Right ventricle myocardium inferior (tissue), 1 donor: Measurements from ENCODE around the gene DEFB131B. TPM values are rescaled to one million over a fixed set of nuclear protein-coding genes. Genes with fewer than 3 reads are reported as not detected.
"Not testable (repeated sequence)": the region's sequence is repeated elsewhere in the genome, so short reads cannot be mapped to it uniquely, and the experiment has no call there.

ENCODE experiments used
- ATAC-seq: fragments of 200-7000 bp; cut with Tn5 transposase; one replicate; pipeline ENCODE4 v1.9.1; 2020; ENCODE audit warnings: mild to moderate bottlenecking, moderate library complexity
- DNase-seq: peaks from one replicate; pipeline ENCODE4 v3.0.0; 2021; ENCODE audit errors: missing footprints
- intact Hi-C: fragments of 100-400 bp; cut with DNase I; formaldehyde crosslinking; loops from one replicate; pipeline ENCODE4 v1.11.0; 2022
- long read RNA-seq: library from polyadenylated mRNA; unstranded; transcript quantifications from one replicate; pipeline ENCODE4 v2.0.0, GENCODE V29; 2021
- total RNA-seq: library from RNA; stranded (reverse); fragmentation: NEBNext Ultra II Directional; extraction: Animal tissue kit (Norgen Biotek cat#: 25700); gene quantifications from one replicate; pipeline ENCODE4 v1.2.1, GENCODE V29; 2021
- donor health status: DM: no; HTN: yes; CAD: no; lungs with severe emphysema.

Gene DEFB131B, protein sequence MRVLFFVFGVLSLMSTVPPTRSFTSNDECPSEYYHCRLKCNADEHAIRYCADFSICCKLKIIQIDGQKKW
- total RNA-seq, result not detected
- long read RNA-seq, result 0 reads

DNA sequence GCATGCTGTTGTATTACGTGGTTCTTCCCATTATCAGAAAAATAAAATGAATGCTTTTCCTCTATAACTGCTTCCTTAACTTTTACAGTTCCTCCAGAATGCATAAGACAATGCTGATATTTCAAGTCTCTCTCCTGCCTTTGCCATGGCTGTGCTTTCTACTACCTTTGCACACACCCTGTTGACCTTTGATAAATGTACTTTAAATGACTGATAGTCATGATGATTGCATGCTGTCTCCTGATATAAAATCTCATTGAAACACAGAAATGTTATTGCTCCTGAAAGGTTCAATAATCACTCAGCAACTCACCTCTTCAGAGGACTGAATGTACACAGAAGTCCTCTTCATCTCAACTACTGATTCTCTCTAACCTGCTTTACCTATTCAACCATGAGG is at the start of gene DEFB131B:
TSS of gene DEFB131B (plus strand) at position 395 of the 400 bp plus-strand sequence. CDS start at position 395, 0 bp downstream.
- ATAC-seq, DNase-seq, intact Hi-C loops: not testable (repeated sequence)

DNA sequence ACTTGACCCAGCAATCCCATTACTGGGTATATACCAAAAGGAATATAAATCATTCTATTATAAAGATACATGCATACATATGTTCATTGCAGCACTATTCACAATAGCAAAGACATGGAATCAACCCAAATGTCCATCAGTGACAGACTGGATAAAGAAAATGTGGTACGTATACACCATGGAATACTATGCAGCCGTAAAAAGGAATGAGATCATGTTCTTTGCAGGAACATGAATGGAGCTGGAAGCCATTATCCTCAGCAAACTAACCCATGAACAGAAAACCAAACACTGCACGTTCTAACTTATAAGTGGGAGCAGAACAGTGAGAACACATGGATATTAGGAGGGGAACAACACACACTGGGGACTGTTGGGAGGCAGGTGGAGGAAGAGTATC is 49.0 kb upstream of the DEFB131B start:
- ATAC-seq, intact Hi-C loops: not testable (repeated sequence)

DNA sequence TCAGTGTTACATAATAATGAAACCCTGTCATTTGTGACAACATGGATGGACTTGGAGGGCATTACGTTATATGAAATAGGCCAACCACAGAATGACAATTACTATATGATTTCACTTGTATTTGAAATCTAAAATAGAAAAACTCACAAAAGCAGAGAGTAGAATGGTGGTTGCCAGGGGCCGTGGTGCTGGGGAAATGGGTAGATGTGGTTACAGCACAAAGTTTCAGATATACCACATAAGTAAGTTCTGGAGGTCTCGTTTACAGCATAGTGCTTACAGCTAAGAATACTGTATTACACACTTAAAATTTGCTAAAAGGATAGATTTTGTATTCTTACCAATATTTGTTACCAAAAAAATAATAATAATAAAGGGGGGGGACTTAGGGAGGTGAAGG is 48.6 kb upstream of the DEFB131B start:
- intact Hi-C loops, ATAC-seq, DNase-seq: not testable (repeated sequence)

More for the DNA sequence above, 49.0 kb upstream of the DEFB131B start:
- DNase-seq, result not testable (repeated sequence)

DNA sequence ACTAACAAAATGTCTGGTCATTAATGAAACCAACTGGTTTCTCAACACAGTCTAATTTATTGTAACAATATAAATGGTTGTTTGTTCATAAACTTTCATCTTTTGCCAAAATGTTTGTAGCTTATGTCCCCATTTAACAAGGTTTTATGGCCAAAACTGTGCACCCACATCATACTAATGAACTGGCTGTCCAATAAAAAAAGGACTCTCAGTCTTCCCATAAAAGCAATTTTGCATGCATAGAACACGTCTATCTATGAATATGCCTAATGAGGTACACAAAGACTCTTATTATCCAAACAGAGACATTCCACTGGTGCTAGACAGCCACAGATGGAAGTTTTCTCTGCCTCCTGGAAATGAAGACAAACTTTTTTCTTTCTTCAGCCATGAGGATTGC is 45.4 kb upstream of the DEFB131B start, which contains the start of gene DEFB108B:
TSS of gene DEFB108B (plus strand) at position 390 of the 400 bp plus-strand sequence. CDS start at position 390, 0 bp downstream.
- DNase-seq, intact Hi-C loops, ATAC-seq: not testable (repeated sequence)

DNA sequence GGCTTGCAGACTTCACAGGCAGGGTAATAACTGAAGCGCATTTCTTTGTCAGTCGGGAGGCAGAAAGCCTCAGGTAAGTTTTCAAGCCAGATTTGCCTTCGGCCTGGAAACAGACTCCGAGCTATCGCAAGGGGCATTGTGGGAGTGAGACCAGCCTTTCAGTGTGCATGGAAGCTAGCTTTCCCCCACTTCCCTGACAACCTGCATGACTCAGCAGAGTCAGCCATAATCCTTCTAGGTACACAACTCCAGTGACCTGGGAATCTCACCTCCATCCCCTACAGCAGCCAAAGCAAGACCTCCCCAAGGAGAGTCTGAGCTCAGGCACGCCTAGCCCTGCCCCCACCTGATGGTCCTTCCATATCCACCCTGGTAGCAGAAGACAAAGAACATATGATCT is 35.5 kb upstream of the DEFB131B start:
- intact Hi-C loops, ATAC-seq, DNase-seq: not testable (repeated sequence)

DNA sequence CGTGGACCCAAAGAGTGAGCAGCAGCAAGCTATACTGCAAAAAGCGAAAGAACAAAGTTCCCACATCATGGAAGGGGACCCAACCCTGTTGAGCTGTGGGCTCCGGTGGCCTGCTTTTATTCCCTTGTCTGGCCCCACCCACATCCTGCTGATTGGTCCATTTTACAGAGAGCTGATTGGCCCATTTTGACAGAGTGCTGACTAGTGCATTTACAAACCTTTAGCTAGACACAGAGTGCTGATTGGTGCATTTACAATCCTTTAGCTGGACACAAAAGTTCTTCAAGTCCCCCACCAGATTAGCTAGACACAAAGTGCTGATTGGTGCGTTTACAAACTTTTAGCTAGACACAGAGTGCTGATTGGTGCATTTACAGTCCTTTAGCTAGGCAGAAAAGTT is 34.9 kb upstream of the DEFB131B start:
- ATAC-seq, intact Hi-C loops, DNase-seq: not testable (repeated sequence)

DNA sequence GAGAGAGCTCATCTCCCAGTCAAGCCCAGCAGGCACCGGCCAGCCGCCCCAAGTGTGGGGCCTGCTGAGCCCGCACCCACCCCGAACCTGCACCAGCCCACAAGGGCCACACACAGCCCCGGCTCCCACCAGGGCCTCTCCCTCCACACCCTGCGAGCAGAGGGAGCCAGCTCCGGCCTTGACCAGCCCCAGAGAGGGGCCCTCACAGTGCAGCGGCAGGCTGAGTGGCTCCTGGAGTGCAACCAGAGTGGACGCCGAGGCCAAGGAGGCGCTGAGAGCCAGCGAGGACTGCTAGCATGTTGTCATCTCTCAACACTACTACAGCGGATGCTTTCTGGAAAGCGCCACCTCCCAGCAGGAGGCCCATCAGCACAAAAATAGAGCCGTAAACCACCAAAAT is 34.4 kb upstream of the DEFB131B start:
- intact Hi-C loops, result no loop called here
- no peak for DNase-seq
- no peak for ATAC-seq

DNA sequence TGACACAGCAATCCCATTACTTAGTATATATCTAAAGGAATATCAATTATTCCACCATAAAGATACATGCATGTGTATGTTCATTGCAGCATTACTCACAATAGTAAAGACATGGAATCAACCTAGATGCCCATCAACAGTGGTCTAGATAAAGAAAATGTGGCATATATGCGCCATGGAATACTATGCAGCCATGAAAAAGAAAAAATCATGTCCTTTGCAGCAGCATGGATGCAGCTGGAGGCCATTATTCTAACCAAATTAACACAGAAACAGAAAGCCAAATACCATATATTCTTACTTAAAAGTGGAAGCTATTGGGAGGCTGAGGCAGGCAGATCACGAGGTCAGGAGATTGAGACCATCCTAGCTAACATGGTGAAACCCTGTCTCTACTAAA is 24.4 kb upstream of the DEFB131B start:
- DNase-seq, ATAC-seq, intact Hi-C loops: not testable (repeated sequence)

DNA sequence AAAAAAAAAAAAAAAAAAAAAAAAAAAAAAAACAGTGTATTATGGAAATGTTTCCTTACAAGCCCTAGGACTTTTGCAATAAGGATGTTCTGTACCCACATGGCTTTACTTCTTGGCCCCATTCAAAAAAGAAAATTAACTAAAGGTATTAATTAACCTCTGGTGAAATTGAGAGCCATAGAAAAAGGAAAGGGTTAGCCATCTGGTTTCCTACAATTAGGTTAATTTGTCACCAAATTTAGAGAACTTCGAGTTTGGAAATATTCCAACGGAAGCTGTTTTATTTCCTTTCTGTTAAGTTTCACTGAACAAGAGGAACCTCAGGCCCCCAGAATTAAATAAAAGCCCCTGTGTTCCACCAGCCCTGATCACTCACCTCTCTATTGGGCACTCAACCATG is 22.4 kb upstream of the DEFB131B start:
- ATAC-seq, intact Hi-C loops: not testable (repeated sequence)

DNA sequence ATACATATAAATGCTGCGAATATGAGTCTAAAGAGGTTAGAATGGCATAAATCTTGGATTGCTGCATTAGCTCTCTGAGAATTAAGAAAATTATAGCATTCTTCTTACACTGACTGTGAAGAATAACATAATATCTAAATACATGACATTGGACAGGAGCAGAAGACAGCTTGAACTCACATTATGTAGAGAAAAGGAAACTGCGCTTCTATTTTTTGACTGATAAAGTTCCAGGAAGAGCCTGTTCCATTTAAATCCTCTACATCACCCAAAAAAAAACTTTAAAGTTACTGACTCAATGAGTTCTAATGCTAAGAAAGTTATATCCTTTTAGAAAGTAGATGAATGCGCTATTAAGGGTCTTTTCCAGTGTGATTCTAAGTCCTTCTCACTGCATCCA is 17.4 kb upstream of the DEFB131B start:
- ATAC-seq, intact Hi-C loops, DNase-seq: not testable (repeated sequence)

More for the DNA sequence above, 22.4 kb upstream of the DEFB131B start:
- DNase-seq, result not testable (repeated sequence)

DNA sequence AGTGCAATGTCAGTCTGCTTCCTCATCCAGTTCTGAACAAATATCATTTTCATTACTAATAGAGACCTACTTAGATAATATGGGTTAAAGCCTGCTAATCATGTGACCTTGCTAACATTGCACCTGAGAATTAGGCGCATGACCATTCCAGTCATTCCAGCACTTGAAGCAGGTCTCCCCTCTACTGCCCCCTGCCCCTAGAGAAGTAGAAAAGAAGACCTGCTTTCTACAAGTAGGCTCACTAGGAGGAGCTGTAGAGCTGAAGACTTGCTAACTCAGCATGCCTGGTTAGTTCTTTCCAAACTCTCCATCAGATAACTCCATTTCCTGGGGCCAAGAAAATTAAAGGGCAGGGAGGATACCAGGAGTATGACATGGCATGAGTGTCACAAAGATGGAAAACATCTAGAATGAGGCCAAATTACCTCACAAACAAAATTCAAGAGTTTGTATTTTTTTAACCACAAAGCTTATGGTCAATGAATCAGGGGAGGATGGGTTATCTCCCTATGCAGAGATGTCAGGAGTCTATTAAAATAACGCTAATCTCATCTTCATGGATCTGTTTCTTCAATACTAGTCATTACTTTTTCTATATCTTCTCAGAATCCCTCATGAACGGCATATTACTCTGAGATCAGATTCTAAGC is 14.2 kb upstream of the DEFB131B start:
- intact Hi-C loops, ATAC-seq, DNase-seq: not testable (repeated sequence)

DNA sequence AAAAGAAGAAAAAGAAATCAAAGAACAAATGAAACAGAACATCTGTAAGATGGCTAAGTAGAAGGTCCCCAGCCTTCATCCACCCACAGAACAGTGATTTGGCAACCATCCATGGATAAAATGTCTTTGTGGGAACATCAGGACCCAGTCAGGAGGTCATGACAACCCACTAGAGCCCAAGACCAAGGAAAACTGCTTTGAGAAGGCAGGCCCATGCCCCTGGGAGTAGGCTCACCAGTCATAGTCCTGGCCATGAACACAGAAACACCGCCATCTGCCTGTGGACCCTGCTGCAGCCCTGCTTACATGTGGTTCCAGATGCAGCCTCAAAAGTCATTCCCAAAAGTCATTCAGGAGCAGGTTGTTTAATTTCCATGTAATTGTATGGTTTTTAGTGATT is 11.0 kb upstream of the DEFB131B start:
- ATAC-seq, result not testable (repeated sequence)

DNA sequence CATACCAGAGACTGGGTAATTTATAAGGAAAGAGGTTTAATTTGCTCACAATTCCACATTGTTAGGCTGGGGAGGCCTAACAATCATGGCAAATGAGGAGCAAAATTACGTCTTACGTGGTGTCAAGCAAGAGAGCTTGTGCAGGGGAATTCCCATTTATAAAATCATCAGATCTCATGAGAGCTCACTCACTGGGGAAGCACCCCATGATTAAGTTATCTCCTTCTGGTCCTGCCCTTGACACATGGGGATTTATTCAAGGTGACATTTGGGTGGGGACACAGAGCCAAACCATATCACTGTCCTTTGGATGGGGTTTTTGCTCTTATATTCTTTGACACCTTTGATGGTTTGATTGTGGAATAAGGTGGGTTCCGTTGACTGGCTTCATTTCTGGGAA is 8.3 kb upstream of the DEFB131B start:
- intact Hi-C loops, ATAC-seq, DNase-seq: not testable (repeated sequence)

More for the DNA sequence above, 11.0 kb upstream of the DEFB131B start:
- DNase-seq, intact Hi-C loops: not testable (repeated sequence)

DNA sequence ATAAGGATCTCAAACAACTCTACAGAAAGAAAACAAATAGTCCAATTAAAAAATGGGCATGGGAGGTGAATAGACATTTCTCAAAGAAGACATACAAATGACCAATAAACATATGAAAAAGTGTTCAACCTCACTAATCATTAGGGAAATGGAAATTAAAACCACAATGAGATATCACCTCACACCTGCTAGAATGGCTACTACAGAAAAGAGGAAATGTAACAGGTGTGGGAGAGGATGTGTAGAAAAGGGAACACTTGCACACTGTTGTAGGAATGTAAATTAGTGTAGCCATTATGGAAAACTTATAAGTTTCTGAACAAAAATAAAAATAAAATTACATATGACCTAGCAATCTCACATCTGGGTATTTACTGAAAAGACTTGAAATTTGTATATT is 7.6 kb upstream of the DEFB131B start:
- intact Hi-C loops, ATAC-seq, DNase-seq: not testable (repeated sequence)

DNA sequence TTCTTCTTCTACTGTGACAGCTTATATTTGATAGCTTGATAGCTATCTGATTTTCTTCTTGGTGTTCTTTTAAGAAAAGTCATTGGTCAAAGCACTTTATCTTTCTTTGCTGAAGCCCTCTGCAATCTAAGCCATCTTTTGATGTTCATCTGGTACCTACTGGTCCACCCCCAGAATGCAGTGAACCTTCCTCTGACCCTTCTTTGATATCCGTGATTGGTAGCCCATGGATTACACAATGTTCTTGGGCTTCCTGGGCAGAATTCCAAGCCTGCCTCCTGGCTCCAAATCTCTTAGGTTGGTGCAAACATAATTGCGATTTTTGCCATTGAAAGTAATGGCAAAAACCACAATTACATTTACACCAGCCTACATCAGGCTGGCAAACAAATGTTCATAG is 2.0 kb upstream of the DEFB131B start:
- DNase-seq, intact Hi-C loops, ATAC-seq: not testable (repeated sequence)

DNA sequence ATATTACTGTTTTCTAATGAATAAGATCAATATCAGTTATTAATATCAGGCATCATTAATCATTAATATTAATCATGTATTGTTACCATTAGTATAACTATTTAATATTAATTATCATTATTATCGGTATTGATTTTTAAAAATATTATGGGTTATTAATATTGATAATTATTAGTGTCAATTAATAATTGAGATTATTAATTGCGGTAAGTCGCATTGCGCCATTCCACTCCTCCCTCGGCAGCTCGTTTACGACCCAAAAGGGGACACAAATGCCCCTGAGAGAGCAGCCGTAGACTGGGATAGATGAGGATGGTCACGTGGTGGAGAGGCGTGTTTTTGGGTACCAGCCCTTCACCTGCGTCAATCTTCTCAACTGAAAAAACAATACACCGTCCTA is 7.6 kb downstream of the DEFB131B start:
- intact Hi-C loops, DNase-seq, ATAC-seq: not testable (repeated sequence)

DNA sequence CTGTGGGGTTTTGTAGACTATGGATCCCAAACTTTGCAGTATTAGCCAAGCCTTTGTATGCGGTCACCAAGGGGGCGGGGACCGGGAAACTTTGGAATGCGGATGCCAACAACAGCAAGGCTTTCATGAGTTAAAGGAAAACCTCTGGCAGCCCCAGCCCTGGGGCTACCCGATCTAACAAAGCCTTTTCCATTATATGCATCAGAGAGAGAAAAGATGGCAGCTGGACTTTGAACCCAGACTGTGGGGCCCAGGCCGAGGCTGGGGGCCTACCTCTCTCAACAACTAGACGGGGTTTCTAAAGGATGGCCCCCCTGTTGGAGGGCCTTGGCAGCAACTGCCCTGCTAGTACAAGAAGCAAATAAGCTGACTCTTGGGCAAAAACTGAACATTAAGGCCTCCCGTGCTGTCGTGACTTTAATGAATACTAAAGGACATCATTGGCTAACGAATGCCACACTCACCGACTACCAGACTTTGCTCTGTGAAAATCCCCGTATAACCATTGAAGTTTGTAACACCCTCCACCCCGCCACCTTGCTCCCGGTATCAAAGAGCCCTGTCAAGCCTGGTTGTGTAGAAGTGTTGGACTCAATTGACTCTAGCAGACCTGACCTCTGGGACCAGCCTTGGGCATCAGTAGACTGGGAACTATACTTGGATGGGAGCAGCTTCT is 10.2 kb downstream of the DEFB131B start:
- DNase-seq, intact Hi-C loops, ATAC-seq: not testable (repeated sequence)

DNA sequence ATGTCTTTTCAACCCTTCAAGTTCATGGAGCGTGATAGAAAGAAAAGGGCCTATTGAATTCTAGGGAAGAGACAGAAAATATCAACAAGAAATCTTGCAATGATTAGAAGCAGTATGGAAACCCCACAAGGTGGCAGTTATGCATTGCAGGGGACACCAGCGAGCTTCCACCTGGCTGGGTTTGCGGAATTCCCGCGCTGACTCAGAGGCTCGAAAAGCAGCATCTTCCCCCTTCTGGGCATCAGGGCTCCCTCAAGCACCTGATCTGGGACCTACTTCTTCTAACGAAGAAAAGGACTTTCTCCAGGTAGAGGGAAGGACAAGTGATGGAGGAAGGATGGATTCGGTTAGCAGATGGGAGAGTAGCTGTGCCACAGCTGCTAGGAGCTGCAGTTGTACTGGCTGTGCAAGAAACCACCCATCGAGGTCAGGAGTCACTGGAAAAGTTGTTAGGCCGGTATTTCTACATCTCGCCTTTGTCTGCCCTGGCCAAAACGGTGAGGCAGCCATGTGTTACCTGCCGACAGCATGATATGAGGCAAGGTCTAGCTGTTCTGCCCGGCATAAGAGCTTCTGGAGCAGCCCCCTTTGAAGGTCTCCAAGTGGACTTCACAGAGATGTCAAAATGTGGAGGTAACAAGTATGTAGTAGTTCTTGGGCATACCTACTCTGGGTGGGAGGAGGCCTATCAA is 11.1 kb downstream of the DEFB131B start:
- intact Hi-C loops, ATAC-seq, DNase-seq: not testable (repeated sequence)

DNA sequence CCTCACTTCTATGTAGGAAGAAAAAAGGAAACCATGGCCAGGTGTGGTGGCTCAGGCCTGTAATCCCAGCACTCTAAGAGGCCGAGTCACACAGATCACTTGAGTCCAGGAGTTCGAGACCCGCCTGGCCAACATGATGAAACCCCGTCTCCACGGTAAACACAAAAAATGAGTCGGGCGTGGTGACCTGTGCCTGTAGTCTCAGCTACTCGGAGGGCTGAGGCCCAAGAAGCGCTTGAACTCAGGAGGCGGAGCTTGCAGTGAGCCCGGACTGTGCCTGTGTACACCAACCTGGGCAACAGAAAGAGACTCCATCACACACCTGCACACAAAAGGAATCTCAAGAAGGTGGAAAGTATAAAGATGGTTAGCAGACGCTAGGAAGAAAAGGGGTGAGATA is 17.7 kb downstream of the DEFB131B start:
- DNase-seq, result no peak
- ATAC-seq, result no peak
- intact Hi-C loops, result no loop called here
